Suprapubic skin (tissue), 3 donors: Measurements from ENCODE around the gene TEKTIP1.

ENCODE experiments used
- CTCF ChIP-seq, 2 donors: fragments of 200-600 bp in 1 of 2; fragments of 450-650 bp in 1 of 2; sonication (generic) in 1 of 2; IDR thresholded peaks; one replicate each; pipeline ENCODE4 v1.5.1; 2016 to 2019; ENCODE audit warnings: antibody characterized with exemption in 2 of 2, mild to moderate bottlenecking in 1 of 2, moderate library complexity in 1 of 2
- EP300 ChIP-seq: sonication (generic); formaldehyde crosslinking; IDR thresholded peaks from one replicate; pipeline ENCODE4 v1.6.1; 2017; ENCODE audit warnings: antibody characterized with exemption
- POLR2A ChIP-seq, 2 donors: fragments of 450-650 bp; IDR thresholded peaks; one replicate each; pipeline ENCODE4 v1.6.1; 2017; ENCODE audit warnings: antibody characterized with exemption in 2 of 2, mild to moderate bottlenecking in 2 of 2, moderate library complexity in 2 of 2

- no peak for TF ChIP-seq EP300
- no peak for TF ChIP-seq CTCF (IDR thresholded peaks at IDR 0.05)
- TF ChIP-seq POLR2A (IDR thresholded peaks at IDR 0.05) = no peak
Measured at GRCh38 chr19:3586707-3587346, 47.9 kb downstream of the TEKTIP1 start.
